IPS-15b (cell line): ENCODE data around the gene CDH23.
A peak's percentile ranks its signal among the peaks of the same experiment; 100 is the strongest.

Experiments
- H3K27me3 ChIP-seq: one replicate; pipeline ENCODE4 v1.6.1; 2013; ENCODE audit warnings: low read length; ENCODE audit not compliant: control insufficient read depth, insufficient read depth
- H3K36me3 ChIP-seq: one replicate; pipeline ENCODE4 v1.6.1; 2013; ENCODE audit warnings: low read length; ENCODE audit not compliant: control insufficient read depth, insufficient read depth
- H3K4me1 ChIP-seq: one replicate; pipeline ENCODE4 v1.6.1; 2013; ENCODE audit warnings: mild to moderate bottlenecking, low read length; ENCODE audit not compliant: control insufficient read depth, insufficient read depth
- H3K4me3 ChIP-seq: one replicate; pipeline ENCODE4 v1.5.1; 2013; ENCODE audit warnings: low read depth, low read length
- H3K9ac ChIP-seq: one replicate; pipeline ENCODE4 v1.6.1; 2013; ENCODE audit warnings: low read depth, mild to moderate bottlenecking, low read length
- H3K9me3 ChIP-seq: one replicate; pipeline ENCODE4 v1.6.1; 2013; ENCODE audit warnings: mild to moderate bottlenecking, low read length; ENCODE audit not compliant: control insufficient read depth, insufficient read depth

CDH23 gene

GRCh38 chr10:71614946-71615345 is 218.2 kb downstream of the CDH23 start:
- peaks cover 2% of the 10 kb centered on the region for H3K36me3 ChIP-seq
- H3K27me3 ChIP-seq, result no peaks in the 10 kb centered on the region
- no peaks in the 10 kb centered on the region for H3K9me3 ChIP-seq
- H3K4me1 ChIP-seq, result peaks cover 2% of the 10 kb centered on the region
- H3K9ac ChIP-seq, result no peak overlapping the region
- no peak overlapping the region for H3K4me3 ChIP-seq

- Histone ChIP-seq H3K9me3 (no peaks in the 10 kb centered on the region), H3K27me3 (no peaks in the 10 kb centered on the region), H3K4me1 (no peaks in the 10 kb centered on the region), H3K36me3 (peaks cover 2% of the 10 kb centered on the region), H3K4me3 (no peak overlapping the region), H3K9ac (no peak overlapping the region)
Observed at GRCh38 chr10:71615538-71616329, 219.0 kb downstream of the CDH23 start.

GRCh38 chr10:71616817-71617654 is 220.3 kb downstream of the CDH23 start:
- no peaks in the 10 kb centered on the region for H3K9me3 ChIP-seq
- H3K4me1 ChIP-seq, result peaks cover 10% of the 10 kb centered on the region
- H3K4me3 ChIP-seq, result no peak overlapping the region
- H3K27me3 ChIP-seq, result no peaks in the 10 kb centered on the region
- H3K9ac ChIP-seq, result no peak overlapping the region
- H3K36me3 ChIP-seq, result peaks cover 2% of the 10 kb centered on the region

GRCh38 chr10:71618176-71618575 is 221.5 kb downstream of the CDH23 start:
- Histone ChIP-seq H3K9me3 (no peaks in the 10 kb centered on the region), H3K4me1 (peaks cover 22% of the 10 kb centered on the region), H3K27me3 (no peaks in the 10 kb centered on the region), H3K36me3 (peaks cover 2% of the 10 kb centered on the region), H3K4me3 (no peak overlapping the region), H3K9ac (no peak overlapping the region)

- no peaks in the 10 kb centered on the region for H3K9me3 ChIP-seq
- peaks cover 2% of the 10 kb centered on the region for H3K36me3 ChIP-seq
- H3K4me1 ChIP-seq, result peaks cover 26% of the 10 kb centered on the region
- no peak overlapping the region for H3K9ac ChIP-seq
- H3K4me3 ChIP-seq, result no peak overlapping the region
- H3K27me3 ChIP-seq, result no peaks in the 10 kb centered on the region
Observed at GRCh38 chr10:71618598-71618997, 221.9 kb downstream of the CDH23 start.

- H3K4me1 ChIP-seq, result peaks cover 33% of the 10 kb centered on the region
- H3K9ac ChIP-seq, result no peak overlapping the region
- H3K27me3 ChIP-seq, result no peaks in the 10 kb centered on the region
- H3K9me3 ChIP-seq, result no peaks in the 10 kb centered on the region
- no peak overlapping the region for H3K4me3 ChIP-seq
- peaks cover 2% of the 10 kb centered on the region for H3K36me3 ChIP-seq
Observed at GRCh38 chr10:71620642-71621041, 223.9 kb downstream of the CDH23 start.

GRCh38 chr10:71621231-71622153 is 224.8 kb downstream of the CDH23 start:
- Histone ChIP-seq H3K36me3 (peaks cover 2% of the 10 kb centered on the region), H3K4me3 (peak overlapping the region; percentile 4), H3K9ac (peak overlapping the region; percentile 14), H3K9me3 (no peaks in the 10 kb centered on the region), H3K27me3 (no peaks in the 10 kb centered on the region), H3K4me1 (peaks cover 33% of the 10 kb centered on the region)

GRCh38 chr10:71622154-71622526 is 225.4 kb downstream of the CDH23 start:
- Histone ChIP-seq H3K9me3 (no peaks in the 10 kb centered on the region), H3K27me3 (peaks cover 2% of the 10 kb centered on the region), H3K4me1 (peaks cover 33% of the 10 kb centered on the region), H3K4me3 (peak overlapping the region; percentile 4), H3K36me3 (peaks cover 2% of the 10 kb centered on the region), H3K9ac (no peak overlapping the region)

GRCh38 chr10:71622616-71623015 is 225.9 kb downstream of the CDH23 start:
- Histone ChIP-seq H3K36me3 (peaks cover 2% of the 10 kb centered on the region), H3K9ac (no peak overlapping the region), H3K9me3 (no peaks in the 10 kb centered on the region), H3K4me1 (peaks cover 33% of the 10 kb centered on the region), H3K4me3 (peak overlapping the region; percentile 4), H3K27me3 (peaks cover 2% of the 10 kb centered on the region)

GRCh38 chr10:71623098-71623985 is 226.6 kb downstream of the CDH23 start:
- Histone ChIP-seq H3K9ac (no peak overlapping the region), H3K4me1 (peaks cover 33% of the 10 kb centered on the region), H3K27me3 (peaks cover 2% of the 10 kb centered on the region), H3K36me3 (no peaks in the 10 kb centered on the region), H3K4me3 (no peak overlapping the region), H3K9me3 (no peaks in the 10 kb centered on the region)

- no peaks in the 10 kb centered on the region for H3K36me3 ChIP-seq
- no peak overlapping the region for H3K9ac ChIP-seq
- no peak overlapping the region for H3K4me3 ChIP-seq
- H3K9me3 ChIP-seq, result no peaks in the 10 kb centered on the region
- H3K4me1 ChIP-seq, result peaks cover 33% of the 10 kb centered on the region
- H3K27me3 ChIP-seq, result peaks cover 2% of the 10 kb centered on the region
Observed at GRCh38 chr10:71623986-71624291, 227.2 kb downstream of the CDH23 start.
